ENCODE data around the gene ZNF599.
"Not testable (repeated sequence)": the region's sequence is repeated elsewhere in the genome, so short reads cannot be mapped to it uniquely, and the experiment has no call there.

The ZNF599 gene

DNA sequence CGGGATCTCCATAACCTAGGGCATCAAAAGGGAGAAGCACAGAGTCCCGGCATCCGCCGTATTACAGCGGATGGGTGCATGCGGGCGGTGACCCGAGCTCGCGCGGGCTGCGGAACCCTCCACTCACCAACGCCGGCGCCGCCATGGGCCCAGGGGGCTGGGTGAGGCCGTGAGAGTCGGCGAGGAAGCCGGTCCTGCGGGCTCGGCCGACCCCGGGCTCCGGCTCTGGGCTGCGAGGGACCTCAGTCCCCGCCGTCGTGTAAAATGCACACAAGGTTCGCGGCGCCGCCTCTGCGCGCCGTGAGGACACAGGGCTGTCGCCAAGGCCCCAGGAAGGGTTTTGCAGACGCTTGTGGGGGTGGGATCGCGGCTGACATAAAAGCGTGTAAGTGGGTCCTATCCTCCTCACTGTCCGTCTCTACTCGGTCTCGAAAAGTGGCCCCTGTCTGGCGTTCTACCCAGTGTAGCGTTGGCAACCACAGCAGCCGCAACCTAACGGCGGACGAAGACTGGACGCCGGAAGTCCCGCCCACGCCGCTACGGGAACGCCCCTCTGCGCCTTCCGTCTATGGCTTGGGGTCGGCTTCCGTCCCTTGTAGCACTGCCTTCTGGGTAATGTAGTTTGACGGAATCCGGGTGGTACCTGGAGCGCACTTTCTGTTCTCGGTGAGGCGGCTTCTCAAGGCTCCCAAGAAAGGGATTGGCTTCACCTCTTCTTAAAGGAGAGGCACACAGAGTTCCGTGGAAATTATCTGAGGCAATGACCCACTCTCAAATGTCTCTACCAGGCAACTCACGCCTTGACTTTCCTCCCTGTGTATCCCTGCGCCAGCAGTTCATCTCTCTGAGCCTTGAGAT lies at the start of gene ZNF599:
TSS of gene ZNF599 (minus strand) at position 519 of the 858 bp plus-strand sequence. CDS start at position 145, 374 bp downstream.
- peak; percentile 90 for DNase-seq

DNA sequence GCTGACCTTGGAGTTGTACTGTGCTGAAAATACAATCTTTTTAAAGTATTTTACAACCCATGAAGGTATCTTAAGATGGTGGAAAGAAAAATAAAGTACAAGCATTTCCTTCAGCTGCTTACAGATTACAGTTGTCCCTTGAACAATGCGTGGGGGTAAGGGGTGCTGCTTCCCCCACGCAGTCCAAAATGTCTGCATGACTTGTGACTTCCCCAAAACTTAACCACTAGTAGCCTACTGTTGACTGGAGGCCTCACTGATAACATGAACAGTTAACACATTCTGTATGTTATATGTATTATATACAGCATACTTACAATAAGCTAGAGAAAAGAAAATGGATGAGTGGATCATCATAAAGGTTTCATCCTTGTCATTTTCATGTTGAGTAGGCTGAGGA lies 45.3 kb upstream of the ZNF599 start:
- no peak for DNase-seq

DNA sequence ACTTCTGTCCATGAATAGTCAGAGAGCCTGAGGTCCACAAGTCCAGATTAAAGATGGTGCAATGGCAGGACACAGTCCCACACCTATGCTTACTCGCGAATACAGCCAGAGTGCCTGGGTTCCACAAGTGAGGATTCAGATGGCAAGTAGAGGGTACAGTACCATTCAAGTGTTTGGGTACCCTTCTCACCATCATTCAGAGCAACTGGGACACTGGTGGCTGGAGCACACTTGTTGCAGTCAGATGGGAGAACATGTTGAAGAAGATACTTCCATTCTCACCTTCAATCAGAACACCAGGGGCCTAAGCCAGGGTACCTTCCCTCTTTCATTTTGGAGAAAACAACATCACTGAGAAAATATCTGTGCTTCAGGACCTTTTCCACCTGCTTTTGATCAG lies 43.7 kb upstream of the ZNF599 start:
- DNase-seq = no peak

DNA sequence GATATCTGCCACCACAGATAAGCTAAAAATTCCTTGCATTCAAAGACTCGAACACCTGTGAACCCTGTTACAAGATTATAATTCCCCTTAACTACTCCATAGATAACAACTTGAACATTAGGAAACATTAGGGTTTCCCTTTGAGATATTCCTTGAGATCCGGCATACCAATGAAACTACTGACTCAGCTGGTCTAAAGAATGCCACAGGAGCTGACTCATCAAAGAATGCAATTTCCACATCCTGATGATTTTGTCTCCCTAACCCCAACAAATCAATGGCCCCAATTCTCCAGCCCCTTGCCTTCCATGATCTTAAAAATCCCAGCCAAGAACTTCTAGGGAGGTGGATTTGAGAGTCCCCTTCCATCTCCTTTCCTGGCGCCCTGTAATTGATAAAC lies 35.6 kb upstream of the ZNF599 start:
- no peak for DNase-seq

DNA sequence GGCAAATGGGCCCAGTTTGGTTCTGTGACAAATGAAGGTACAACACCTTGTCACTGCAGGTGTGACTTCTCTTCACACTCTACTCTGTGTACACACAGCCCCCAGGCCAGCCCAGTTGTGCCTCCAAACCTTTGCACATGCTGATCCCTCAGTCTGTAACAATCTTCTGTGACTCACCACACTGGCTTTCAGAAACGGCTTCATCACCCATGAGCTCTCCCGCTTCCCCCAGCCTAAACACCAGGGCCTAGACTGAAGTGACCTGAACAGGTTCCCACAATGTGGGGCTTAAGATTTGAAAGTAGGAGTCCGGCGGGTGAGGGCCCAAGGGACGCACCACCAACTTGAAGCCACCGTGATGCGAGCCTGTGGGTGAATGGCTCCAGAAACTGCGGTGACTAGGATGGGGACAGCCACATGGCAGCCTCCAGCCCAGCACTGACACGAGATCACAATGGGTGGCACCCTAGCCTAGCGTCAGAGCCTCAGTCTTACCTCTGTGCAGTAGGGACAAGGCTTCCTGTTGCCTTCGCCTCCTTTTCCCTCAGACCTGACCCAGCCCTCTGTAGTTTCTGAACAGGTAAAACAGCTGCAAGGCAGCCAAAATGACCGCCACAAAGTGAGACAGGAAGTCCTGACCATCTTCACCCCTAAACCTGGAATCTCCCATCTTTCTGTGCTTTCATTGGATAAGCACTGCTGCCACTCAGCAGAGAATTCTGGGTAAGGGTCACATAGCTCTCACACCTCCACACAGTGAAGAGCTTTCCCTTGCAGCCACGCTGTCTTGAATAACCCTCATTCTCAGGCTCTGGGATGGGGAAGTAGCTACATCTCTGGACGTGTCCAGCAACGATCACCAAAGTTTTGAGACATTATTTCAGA lies 34.2 kb upstream of the ZNF599 start:
- DNase-seq = no peak

DNA sequence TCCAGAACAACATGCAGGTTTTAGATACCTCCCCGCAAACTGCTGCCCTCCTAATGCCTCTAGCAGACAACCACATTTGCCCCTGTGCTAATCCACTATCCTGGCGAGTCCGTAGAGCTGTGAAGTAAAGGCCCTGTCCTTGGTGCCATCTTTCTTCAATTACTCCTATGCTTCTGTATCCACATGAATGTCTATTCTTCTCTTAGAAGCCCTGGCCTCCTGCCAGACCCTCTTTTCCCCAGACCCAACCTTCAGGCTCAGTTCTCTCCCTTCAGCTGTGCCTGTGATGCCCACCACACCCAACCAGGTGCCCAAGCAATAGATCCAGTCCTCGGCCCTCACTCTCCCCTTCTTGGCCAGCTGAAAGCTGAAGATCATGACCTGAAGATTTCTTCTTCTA lies 31.1 kb upstream of the ZNF599 start:
- no peak for DNase-seq

DNA sequence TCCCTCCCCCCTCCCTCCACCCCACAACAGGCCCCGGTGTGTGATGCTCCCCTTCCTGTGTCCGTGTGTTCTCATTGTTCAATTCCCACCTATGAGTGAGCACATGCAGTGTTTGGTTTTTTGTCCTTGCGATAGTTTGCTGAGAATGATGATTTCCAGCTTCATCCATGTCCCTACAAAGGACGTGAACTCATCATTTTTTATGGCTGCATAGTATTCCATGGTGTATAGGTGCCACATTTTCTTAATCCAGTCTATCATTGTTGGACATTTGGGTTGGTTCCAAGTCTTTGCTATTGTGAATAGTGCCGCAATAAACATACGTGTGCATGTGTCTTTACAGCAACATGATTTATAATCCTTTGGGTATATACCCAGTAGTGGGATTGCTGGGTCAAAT lies 23.9 kb upstream of the ZNF599 start:
- not testable (repeated sequence) for DNase-seq

DNA sequence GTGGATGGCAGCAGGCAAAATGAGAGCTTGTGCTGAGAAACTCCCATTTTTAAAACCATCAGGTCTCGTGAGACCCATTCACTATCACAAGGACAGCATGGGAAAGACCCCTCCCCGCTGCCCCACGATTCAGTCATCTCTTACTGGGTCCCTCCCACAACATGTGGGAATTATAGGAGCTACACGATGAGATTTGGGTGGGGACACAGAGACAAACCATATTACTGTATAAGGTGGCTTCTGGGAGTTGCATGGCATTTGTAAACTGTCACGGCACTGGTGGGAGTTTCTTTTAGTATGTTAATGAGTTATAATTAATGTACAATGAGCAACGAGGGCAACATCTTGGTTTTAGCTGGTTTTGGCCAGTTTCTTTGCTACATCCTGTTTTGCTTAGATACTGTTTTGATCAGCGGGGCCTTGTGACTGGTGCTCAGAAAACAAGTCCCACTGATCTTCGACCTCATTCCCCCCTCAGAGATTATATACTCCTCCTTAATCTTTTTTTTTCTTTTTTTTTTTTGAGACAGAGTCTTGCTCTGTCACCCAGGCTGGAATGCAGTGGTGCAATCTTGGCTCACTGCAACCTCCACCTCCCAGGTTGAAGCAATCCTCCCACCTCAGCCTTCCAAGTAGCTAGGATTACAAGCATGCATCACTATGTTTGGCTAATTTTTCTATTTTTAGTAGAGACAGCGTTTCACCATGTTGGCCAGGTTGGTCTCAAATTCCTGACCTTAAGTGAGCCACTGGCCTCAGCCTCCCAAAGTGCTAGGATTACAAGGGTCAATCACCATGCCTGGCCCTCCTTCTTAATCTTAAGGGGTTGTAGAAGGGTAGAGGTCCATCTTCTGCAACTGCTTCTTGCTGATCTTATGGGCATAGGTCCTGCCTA lies 21.3 kb upstream of the ZNF599 start:
- DNase-seq = no peak

DNA sequence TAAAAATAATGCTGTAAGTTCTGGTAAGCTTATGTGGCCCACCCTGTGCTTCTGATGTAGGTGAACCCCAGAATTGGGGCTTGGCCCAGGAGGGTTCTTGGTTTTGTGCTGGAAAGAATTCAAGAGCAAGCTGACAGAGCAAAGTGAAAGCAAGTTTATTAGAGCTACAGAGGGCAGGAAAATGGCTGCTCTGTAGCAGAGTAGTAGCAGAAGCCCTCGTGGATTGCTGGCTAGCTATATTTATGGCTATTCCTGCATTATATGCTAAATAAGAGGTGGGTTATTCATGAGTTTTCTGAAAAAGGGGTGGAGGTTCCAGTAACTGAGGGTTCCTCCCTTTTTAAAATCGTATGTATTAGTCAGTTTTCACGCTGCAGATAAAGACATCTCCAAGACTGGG lies 20.6 kb upstream of the ZNF599 start:
- no peak for DNase-seq

DNA sequence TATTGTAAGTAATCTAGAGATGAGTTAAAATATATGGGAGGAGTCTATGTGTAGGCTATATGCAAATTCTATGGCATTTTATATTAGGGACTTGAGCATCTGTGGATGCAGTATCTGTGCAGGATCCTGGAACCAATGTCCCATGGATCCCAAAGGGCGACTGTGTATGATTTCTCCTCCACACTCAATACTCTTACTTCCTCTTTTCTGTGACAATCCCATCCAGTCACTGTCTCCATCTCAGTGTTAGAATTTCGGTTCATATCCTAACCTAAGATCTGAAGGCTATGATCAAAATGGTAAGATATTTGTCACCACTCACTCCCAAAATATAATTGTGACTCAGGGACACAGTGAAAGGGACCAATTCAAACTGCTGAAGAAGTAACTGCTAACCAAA lies 15.1 kb upstream of the ZNF599 start:
- no peak for DNase-seq

DNA sequence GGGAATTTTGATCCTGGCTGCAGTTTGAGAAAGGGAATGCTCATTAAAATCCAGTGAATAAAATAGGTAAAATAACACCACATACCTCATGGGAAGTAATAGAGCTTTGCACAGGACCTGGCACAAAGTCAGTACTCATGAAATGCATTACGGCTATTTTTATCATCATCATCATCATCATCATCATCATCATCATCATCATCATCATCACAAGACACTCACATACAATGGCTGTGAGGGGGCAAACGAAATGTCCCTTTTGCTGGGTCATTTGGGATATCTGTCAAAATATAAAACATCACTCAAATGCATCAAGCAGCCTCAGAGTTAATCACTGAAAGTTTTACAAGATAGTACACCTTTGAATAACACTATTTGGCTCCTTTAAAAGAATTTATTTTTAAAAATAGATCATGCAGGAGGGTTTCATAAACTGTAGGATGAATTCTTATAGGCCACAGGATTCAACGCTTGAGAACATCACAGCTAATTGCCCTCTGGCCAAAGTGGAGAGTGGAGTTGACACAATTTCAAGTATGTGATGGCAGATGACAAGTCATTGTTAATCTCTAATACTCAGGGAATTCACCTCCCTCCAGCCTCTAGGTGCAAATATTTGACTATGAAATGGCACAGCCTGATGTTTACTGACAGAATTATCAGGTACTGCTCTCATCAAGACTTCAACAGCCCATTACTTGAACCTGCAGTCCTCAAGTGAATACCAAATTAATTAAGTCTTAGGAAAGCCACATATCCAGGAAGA lies 14.2 kb upstream of the ZNF599 start:
- no peak for DNase-seq

DNA sequence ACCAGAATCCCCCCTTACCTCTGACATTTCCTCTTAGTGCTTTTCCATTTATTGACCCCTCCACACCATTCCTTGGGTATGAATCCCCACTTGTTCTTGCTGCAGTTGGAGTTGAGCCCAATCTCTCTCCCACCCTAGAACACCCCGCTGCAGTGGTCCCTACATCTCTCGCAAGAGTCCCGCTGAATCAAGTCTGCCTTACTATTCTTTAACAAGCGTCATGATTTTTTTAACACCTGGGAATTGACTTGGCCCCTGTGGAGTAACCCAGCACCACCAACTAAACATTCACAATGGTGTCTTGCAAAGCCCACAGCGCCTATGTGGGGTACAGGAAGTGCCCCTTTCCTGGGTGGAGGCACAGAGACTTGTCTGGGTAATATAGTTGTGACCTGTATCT lies 13.2 kb upstream of the ZNF599 start:
- no peak for DNase-seq

DNA sequence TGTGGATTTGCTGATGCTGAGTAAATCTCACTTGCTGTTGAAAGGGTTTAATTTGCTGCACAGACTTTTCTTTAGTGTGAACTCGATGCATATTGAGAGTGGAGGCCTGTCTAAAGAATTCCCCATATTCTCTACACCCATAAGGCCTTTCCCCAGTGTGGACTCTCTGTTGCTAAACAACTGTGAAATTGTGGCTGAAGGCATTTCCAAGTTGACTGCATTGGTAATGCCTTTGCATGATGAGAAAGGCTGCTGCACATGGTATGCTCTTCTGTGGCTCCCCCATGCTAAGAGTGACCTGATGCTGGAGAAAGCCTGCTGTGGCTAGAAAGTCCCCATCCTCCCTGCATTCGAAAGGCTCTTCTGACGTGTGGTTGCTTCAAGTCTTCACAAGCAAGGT lies 6.6 kb upstream of the ZNF599 start:
- no peak for DNase-seq

DNA sequence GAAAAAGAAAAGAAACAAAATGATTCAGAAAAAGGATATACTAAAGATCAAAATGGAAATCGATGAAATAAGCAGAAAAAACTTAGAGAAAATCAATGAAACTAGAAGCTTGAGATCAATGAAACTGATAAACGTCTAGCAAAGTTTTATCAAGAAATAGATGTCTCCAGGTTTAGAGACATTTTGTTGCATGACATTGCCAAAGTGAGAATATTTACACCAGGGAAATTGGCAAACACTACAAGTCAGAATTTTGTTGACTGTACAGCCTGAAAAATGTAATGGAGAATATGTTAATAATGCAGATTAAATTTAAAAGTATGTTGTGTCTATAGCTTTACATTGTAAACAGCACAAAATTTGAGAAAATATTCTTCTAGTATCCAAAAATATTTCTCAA lies 5.3 kb upstream of the ZNF599 start:
- DNase-seq = no peak

DNA sequence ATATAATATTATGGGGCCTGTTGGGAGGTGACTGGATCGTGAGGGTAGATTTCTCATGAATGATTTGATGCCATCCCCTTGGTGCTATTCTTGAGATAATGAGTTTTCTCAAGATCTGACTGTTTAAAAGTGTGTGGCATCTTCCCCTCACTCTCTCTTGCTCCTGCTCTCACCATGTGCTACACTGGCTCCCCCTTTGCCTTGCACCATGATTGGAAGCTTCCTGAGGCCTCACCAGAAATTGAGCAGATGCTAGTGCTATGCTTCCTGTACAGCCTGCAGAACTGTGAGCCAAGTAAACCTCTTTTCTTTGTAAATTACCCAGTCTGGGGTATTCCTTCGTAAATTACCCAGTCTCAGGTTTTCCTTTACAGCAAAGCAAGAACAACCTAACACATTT lies 1.8 kb upstream of the ZNF599 start:
- DNase-seq = no peak

DNA sequence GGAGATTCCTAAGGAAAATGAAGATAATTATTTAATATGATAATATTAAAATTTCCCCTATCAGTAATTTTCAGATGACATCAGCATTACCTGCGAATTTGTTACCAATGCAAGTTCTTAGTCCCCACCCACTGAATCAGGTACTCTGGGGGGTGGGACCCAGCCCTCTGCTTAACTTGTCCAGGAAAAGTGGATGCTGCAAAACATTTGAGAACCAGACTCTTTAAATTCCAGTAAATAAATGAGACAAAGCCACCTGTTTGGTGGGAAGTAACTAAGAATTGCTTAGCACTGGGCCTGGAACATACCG lies 495 bp upstream of the ZNF599 start:
- no peak for DNase-seq

DNA sequence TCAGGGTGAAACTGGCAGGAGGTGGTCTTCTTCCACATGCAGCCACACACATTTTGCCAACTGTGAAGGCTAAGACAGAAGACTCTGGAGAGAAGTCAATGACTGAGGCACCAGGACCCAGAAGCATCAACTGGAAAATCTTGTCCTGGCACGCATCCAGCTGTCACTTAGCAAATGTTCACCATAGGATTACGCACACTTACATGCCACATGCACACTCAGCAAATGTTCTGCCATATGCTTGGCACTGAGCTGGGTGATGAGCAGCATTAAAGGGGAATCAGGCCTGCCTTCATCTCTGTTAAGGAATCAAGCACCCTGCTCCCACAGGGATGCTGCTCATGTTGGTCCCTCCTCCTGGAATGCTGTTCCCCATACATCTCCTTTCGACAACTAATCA lies 5.1 kb downstream of the ZNF599 start:
- no peak for DNase-seq

DNA sequence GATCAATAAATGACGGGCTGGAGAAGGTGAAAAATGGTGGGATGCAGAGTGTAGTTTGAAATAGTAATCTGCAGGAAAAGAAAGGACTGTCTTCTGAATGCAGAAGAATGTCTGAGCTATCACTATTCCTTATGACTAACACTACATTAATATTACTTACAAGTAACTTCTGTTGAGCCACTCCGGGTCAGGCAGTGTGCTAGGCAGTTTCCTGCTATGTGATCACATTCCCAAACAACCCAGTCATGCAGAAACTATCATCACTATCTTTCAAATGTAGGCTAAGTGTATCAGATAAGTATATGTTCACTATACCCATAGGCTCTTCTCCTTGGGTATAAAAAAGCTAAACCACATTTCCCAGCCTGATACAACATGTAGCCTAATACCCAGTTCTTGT lies 6.6 kb downstream of the ZNF599 start:
- no peak for DNase-seq

DNA sequence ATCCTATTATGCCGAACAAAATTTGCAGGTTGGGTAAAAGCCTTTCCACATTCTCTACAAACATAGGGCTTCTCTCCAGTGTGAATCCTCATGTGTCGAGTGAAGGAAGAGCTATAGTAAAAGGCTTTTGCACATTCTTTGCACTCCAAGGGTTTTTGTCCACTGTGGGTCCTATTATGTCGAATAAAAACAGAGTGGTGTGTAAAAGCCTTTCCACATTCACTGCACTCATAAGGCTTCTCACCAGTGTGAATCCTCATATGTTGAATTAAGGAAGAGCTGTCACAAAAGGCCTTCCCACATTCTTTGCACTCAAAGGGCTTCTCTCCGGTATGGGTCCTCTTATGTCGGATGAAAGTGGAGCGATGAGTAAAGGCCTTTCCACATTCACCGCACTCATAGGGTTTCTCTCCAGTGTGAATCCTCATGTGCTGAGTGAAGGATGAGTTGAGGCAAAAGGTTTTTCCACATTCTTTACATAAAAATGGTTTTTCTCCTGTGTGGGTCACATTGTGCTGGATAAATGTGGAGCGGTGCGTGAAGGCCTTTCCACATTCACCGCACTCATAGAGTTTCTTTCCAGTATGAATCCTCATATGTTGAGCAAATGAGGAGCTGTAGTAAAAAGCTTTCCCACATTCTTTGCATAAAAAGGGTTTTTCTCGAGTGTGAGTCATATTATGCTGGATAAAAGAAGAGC lies 13.6 kb downstream of the ZNF599 start:
- no peak for DNase-seq

DNA sequence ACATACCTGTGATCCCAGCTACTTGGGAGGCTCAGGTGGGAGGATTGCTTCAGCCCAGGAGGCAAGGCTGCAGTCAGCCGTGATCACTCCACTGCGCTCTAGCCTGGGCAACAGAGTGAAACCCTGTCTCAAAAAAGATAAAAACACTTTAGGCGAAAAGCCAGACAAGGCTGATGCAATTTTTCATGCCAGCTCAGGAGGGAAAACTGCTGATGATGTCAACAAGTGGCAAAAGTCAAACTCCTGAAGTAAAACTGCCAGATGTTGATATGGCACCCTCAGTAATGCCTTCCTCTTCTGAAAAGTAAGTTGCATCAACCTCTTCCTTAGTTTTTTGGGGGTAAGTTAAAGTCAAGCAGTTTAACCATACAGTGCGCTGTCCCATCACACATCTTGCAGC lies 15.6 kb downstream of the ZNF599 start:
- no peak for DNase-seq

DNA sequence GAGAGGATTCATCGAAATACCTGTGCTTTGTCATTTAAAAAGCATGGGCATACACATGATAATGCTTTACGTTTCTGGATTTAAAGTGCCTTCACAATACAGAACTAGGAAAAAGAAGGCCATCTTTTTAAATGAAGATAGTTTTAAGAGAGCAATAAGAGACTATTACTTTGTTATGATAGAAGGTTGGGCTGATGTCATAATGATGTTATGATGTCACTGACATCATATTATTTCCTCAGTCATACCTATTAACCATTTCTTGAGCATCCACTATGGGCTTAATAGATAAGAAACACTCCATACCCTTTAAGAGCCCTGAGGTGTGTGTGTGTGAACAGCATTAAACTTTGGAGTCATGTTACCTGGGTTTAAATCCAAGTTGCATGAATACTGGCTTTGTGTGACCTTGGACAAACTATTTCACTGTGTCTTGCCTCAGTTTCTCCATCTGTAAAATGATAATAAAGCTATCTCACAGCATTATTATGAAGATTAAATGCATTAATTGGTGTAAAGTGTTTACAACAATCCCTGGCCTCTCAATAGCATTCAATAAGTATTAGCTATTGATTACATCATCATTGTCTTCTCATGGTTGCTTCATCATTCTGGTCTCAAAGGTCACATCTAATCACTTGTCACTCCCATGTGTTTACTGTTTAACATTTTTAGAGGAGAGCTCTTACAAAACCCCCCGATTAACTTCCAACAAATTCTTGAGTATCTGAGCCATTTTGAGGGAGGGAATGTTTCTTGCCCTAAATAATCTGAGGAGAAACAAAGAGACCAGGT lies 27.9 kb downstream of the ZNF599 start:
- DNase-seq = no peak

All from hematopoietic multipotent progenitor cell treated with erythropoietin and hydrocortisone succinate and interleukin-3 and kit ligand, for 8 days (in vitro differentiated cells).